Muscle of leg (tissue), 16 donors: Measurements from ENCODE around the gene DNAAF8. TPM values are rescaled to one million over a fixed set of nuclear protein-coding genes. Genes with fewer than 3 reads are reported as not detected.

Experiments
- DNase-seq: peaks from one replicate; pipeline ENCODE4 v3.0.0; 2013
- H3K27ac ChIP-seq: one replicate; pipeline ENCODE4 v1.5.1; 2013; ENCODE audit warnings: mild to moderate bottlenecking, low read length, control low read depth
- H3K27me3 ChIP-seq: one replicate; pipeline ENCODE4 v1.6.1; 2013; ENCODE audit warnings: low read length; ENCODE audit not compliant: control insufficient read depth, insufficient read depth
- H3K36me3 ChIP-seq: one replicate; pipeline ENCODE4 v1.6.1; 2013; ENCODE audit warnings: low read length; ENCODE audit not compliant: control insufficient read depth, insufficient read depth
- H3K4me1 ChIP-seq: one replicate; pipeline ENCODE4 v1.6.1; 2013; ENCODE audit warnings: low read length; ENCODE audit not compliant: control insufficient read depth, insufficient read depth
- H3K4me3 ChIP-seq: one replicate; pipeline ENCODE4 v1.5.1; 2013; ENCODE audit warnings: low read length, control low read depth
- H3K9me3 ChIP-seq: replicated peaks from 2 replicates; pipeline ENCODE4 v1.6.1; 2013; ENCODE audit warnings: low read depth, low read length; ENCODE audit not compliant: control insufficient read depth
- WGBS: methylation state at CpG from one replicate; pipeline ENCODE4 v1.1.5; 2013; ENCODE audit warnings: missing lambda C conversion rate; ENCODE audit not compliant: insufficient coverage; 5-methylcytosine and 5-hydroxymethylcytosine counted together
- long read RNA-seq, 11 donors: transcript quantifications; one replicate each; lab custom pipeline, GENCODE V29; 2026
- polyA plus RNA-seq, 8 donors: library from polyadenylated mRNA; unstranded; fragments of 120-200 nt; gene quantifications; one replicate each; pipeline versions ENCODE4 v1.2.1 to v1.2.3, GENCODE V29; 2013; ENCODE audit warnings: inconsistent platforms in 1 of 8, low replicate concordance in 1 of 8; ENCODE audit not compliant: insufficient read length in 8 of 8, insufficient read depth in 1 of 8
- total RNA-seq: library from RNA; stranded (reverse); fragments of 120-200 nt; gene quantifications from one replicate; pipeline ENCODE4 v1.2.4, GENCODE V29; 2013

DNAAF8 gene
- total RNA-seq (0.66 TPM), polyA plus RNA-seq (1 to 10 TPM in 3 of 8 donors, under 1 TPM in 5; 0.46 to 1.4 (median 0.83) TPM)
- long read RNA-seq, donor 1, result 0 reads
- long read RNA-seq, donor 2, result 0 reads
- long read RNA-seq, donor 3, result 0 reads
- long read RNA-seq, donor 4, result 0 reads
- long read RNA-seq, donor 5, result 0 reads
- long read RNA-seq, donor 6, result 0 reads
- long read RNA-seq, donor 7, result 0 reads
- long read RNA-seq, donor 8, partial matches to known transcripts, result 0 of 1 reads
- long read RNA-seq, donor 8, other reads (novel, unspliced or antisense), result 0 of 1 reads
- long read RNA-seq, donor 9, result 0 reads
- long read RNA-seq, donor 10, result 0 reads
- long read RNA-seq, donor 11, result 0 reads

GRCh38 chr16:4734063-4734729 lies at the start of gene DNAAF8, which contains the start of gene ANKS3:
Gene DNAAF8, plus strand, starts transcription at chr16:4734537. Its CDS starts 1,978 bp downstream, at chr16:4736515.
Gene ANKS3, minus strand, starts transcription at chr16:4734271. Its CDS starts 4,122 bp downstream, at chr16:4730149.
- Histone ChIP-seq H3K27ac (peak within 1 kb of the TSS; percentile 96), H3K4me1 (peaks cover 12% of the 10 kb centered on the region), H3K4me3 (peak within 1 kb of the TSS; percentile 99), H3K36me3 (peaks cover 18% of the 10 kb centered on the region), H3K9me3 (no peaks in the 10 kb centered on the region), H3K27me3 (no peaks in the 10 kb centered on the region)
- peak; percentile 99 for DNase-seq
- under 1% methylated on average over 70 of the region's 70 CpGs for WGBS

GRCh38 chr16:4684763-4685162 lies 49.6 kb upstream of the DNAAF8 start:
- Histone ChIP-seq H3K4me3 (no peak overlapping the region), H3K27ac (no peak overlapping the region), H3K36me3 (peaks cover 91% of the 10 kb centered on the region), H3K4me1 (peaks cover 5% of the 10 kb centered on the region), H3K27me3 (no peaks in the 10 kb centered on the region), H3K9me3 (no peaks in the 10 kb centered on the region)
- DNase-seq, result no peak
- WGBS, result 84% methylated on average over 10 of the region's 13 CpGs

GRCh38 chr16:4685292-4685691 lies 49.0 kb upstream of the DNAAF8 start:
- 65% methylated on average over 12 of the region's 13 CpGs for WGBS
- H3K4me3 ChIP-seq, result no peak overlapping the region
- peaks cover 93% of the 10 kb centered on the region for H3K36me3 ChIP-seq
- no peak for DNase-seq
- H3K4me1 ChIP-seq, result peaks cover 4% of the 10 kb centered on the region
- no peaks in the 10 kb centered on the region for H3K9me3 ChIP-seq
- no peak overlapping the region for H3K27ac ChIP-seq
- H3K27me3 ChIP-seq, result no peaks in the 10 kb centered on the region

- no peaks in the 10 kb centered on the region for H3K27me3 ChIP-seq
- H3K27ac ChIP-seq, result no peak overlapping the region
- peaks cover 92% of the 10 kb centered on the region for H3K36me3 ChIP-seq
- H3K4me1 ChIP-seq, result peaks cover 4% of the 10 kb centered on the region
- no peaks in the 10 kb centered on the region for H3K9me3 ChIP-seq
- H3K4me3 ChIP-seq, result no peak overlapping the region
- 89% methylated on average over 33 of the region's 38 CpGs for WGBS
- DNase-seq, result no peak
Observed at GRCh38 chr16:4685776-4686496, 48.4 kb upstream of the DNAAF8 start.

- 82% methylated on average over 27 of the region's 27 CpGs for WGBS
- H3K4me1 ChIP-seq, result peaks cover 7% of the 10 kb centered on the region
- no peak for DNase-seq
- no peaks in the 10 kb centered on the region for H3K27me3 ChIP-seq
- no peak overlapping the region for H3K4me3 ChIP-seq
- H3K9me3 ChIP-seq, result no peaks in the 10 kb centered on the region
- no peak overlapping the region for H3K27ac ChIP-seq
- peaks cover 87% of the 10 kb centered on the region for H3K36me3 ChIP-seq
Observed at GRCh38 chr16:4686497-4687210, 47.7 kb upstream of the DNAAF8 start.

GRCh38 chr16:4687416-4687815 lies 46.9 kb upstream of the DNAAF8 start:
- Histone ChIP-seq H3K36me3 (peaks cover 81% of the 10 kb centered on the region), H3K27me3 (no peaks in the 10 kb centered on the region), H3K4me3 (no peak overlapping the region), H3K4me1 (peaks cover 15% of the 10 kb centered on the region), H3K9me3 (no peaks in the 10 kb centered on the region), H3K27ac (no peak overlapping the region)
- no peak for DNase-seq
- 72% methylated on average over 4 of the region's 8 CpGs for WGBS

- Histone ChIP-seq H3K4me3 (no peak overlapping the region), H3K9me3 (no peaks in the 10 kb centered on the region), H3K36me3 (peaks cover 74% of the 10 kb centered on the region), H3K4me1 (peaks cover 22% of the 10 kb centered on the region), H3K27ac (no peak overlapping the region), H3K27me3 (no peaks in the 10 kb centered on the region)
- DNase-seq, result no peak
- WGBS, result 90% methylated on average over 29 of the region's 39 CpGs
Observed at GRCh38 chr16:4687946-4688673, 46.2 kb upstream of the DNAAF8 start.

GRCh38 chr16:4688674-4689045 lies 45.7 kb upstream of the DNAAF8 start:
- no peak for DNase-seq
- 87% methylated on average over 19 of the region's 22 CpGs for whole genome bisulfite sequencing
- H3K9me3 ChIP-seq, result no peaks in the 10 kb centered on the region
- no peak overlapping the region for H3K4me3 ChIP-seq
- H3K4me1 ChIP-seq, result peaks cover 22% of the 10 kb centered on the region
- no peak overlapping the region for H3K27ac ChIP-seq
- no peaks in the 10 kb centered on the region for H3K27me3 ChIP-seq
- H3K36me3 ChIP-seq, result peaks cover 68% of the 10 kb centered on the region

- no peak overlapping the region for H3K27ac ChIP-seq
- H3K27me3 ChIP-seq, result no peaks in the 10 kb centered on the region
- peaks cover 22% of the 10 kb centered on the region for H3K4me1 ChIP-seq
- H3K9me3 ChIP-seq, result no peaks in the 10 kb centered on the region
- H3K36me3 ChIP-seq, result peaks cover 63% of the 10 kb centered on the region
- WGBS, result 82% methylated on average over 20 of the region's 21 CpGs
- no peak for DNase-seq
- no peak overlapping the region for H3K4me3 ChIP-seq
Observed at GRCh38 chr16:4689091-4689671, 45.2 kb upstream of the DNAAF8 start.
